Lower leg skin (tissue), 4 donors: Measurements from ENCODE around the gene ZNF808. TPM values are rescaled to one million over a fixed set of nuclear protein-coding genes. Genes with fewer than 3 reads are reported as not detected.
"Not testable (repeated sequence)": the region's sequence is repeated elsewhere in the genome, so short reads cannot be mapped to it uniquely, and the experiment has no call there.

Experiments
- DNase-seq, 2 donors: peaks; one replicate each; pipeline ENCODE4 v3.0.0-alpha.2; 2019; ENCODE audit warnings: low spot score in 2 of 2
- H3K4me3 ChIP-seq: fragments of 200-600 bp; sonication (generic); 2 replicates; pipeline ENCODE4 v1.5.1; 2017; ENCODE audit warnings: mild to moderate bottlenecking, low read depth; ENCODE audit not compliant: poor library complexity, severe bottlenecking
- CTCF ChIP-seq, 3 donors: fragments of 450-650 bp; IDR thresholded peaks; one replicate each; pipeline ENCODE4 v1.5.1; 2016; ENCODE audit warnings: antibody characterized with exemption in 3 of 3, mild to moderate bottlenecking in 3 of 3, moderate library complexity in 2 of 3
- POLR2A ChIP-seq, 2 donors: fragments of 450-650 bp; IDR thresholded peaks; one replicate each; pipeline ENCODE4 v1.6.1; 2016 to 2017; ENCODE audit warnings: antibody characterized with exemption in 2 of 2, mild to moderate bottlenecking in 1 of 2, moderate library complexity in 1 of 2
- WGBS, 2 donors: methylation state at CpG; one replicate each; pipeline ENCODE4 v1.1.5; 2018; 5-methylcytosine and 5-hydroxymethylcytosine counted together
- intact Hi-C: fragments of 100-400 bp; cut with DNase I; formaldehyde crosslinking; loops from one replicate; pipeline ENCODE4 v1.15.0; 2023; ENCODE audit warnings: low total_unique reads
- total RNA-seq, 4 donors: library from RNA; depleted of rRNA; stranded (reverse); fragments of >200 nt; gene quantifications; one replicate each; pipeline ENCODE4 v1.1.0, GENCODE V29; 2016

Gene ZNF808
- total RNA-seq, 4 donors from 2014 or later = 11.8 to 23.2 (median 15.8) TPM

GRCh38 chr19:52592301-52592700 lies 64.8 kb downstream of the ZNF808 start:
- intact Hi-C loops = no loop called here
- TF ChIP-seq CTCF (IDR thresholded peaks at IDR 0.05) (no peak), POLR2A (IDR thresholded peaks at IDR 0.05) (no peak)
- no peak overlapping the region for H3K4me3 ChIP-seq
- no peak for DNase-seq
- whole genome bisulfite sequencing, 2 donors = 86 to 94% methylated on average over 3 of the region's 3 CpGs

- intact Hi-C loops, H3K4me3 ChIP-seq, DNase-seq: not testable (repeated sequence)
- 100% methylated on average over 11 of the region's 25 CpGs; no CpG with 5 or more reads in 1 of the 2 donors for WGBS, 2 donors
These were observed 66.0 kb downstream of the ZNF808 start for GRCh38 chr19:52593441-52593840.

GRCh38 chr19:52599241-52599640 lies 71.8 kb downstream of the ZNF808 start:
- TF ChIP-seq POLR2A (IDR thresholded peaks at IDR 0.05) = no peak
- no peak for TF ChIP-seq CTCF (IDR thresholded peaks at IDR 0.05)
- WGBS, 2 donors = 75 to 89% methylated on average over 3 of the region's 3 CpGs
- no peak overlapping the region for H3K4me3 ChIP-seq
- intact Hi-C loops = no loop called here
- no peak for DNase-seq

- TF ChIP-seq CTCF (IDR thresholded peaks at IDR 0.05) = no peak
- no peak for TF ChIP-seq POLR2A (IDR thresholded peaks at IDR 0.05)
- H3K4me3 ChIP-seq = no peak overlapping the region
- DNase-seq = peak in 1 of 2 donors; percentile 87
- 0 to 2% methylated on average over 7 to 8 of the region's 15 CpGs for WGBS, 2 donors
- intact Hi-C loops = no loop called here
These were observed 73.2 kb downstream of the ZNF808 start for GRCh38 chr19:52600639-52601024.

GRCh38 chr19:52601025-52601973 lies 73.8 kb downstream of the ZNF808 start:
- peak overlapping the region; percentile 33 for H3K4me3 ChIP-seq
- DNase-seq = peak; percentile 92 to 99
- intact Hi-C loops = no loop called here
- TF ChIP-seq POLR2A (IDR thresholded peaks at IDR 0.05) (no peak), CTCF (IDR thresholded peaks at IDR 0.05) (no peak)
- WGBS, 2 donors = 0 to 1% methylated on average over 62 of the region's 62 CpGs

- intact Hi-C loops, DNase-seq: not testable (repeated sequence)
- 42 to 44% methylated on average over 3 of the region's 3 CpGs for WGBS, 2 donors
- H3K4me3 ChIP-seq = peak overlapping the region; percentile 33
These were observed 74.5 kb downstream of the ZNF808 start for GRCh38 chr19:52601974-52602366.
